HFFc6 (cell line): ENCODE data around the gene ERG28. TPM values are rescaled to one million over a fixed set of nuclear protein-coding genes. Genes with fewer than 3 reads are reported as not detected.
"Not testable (repeated sequence)": the region's sequence is repeated elsewhere in the genome, so short reads cannot be mapped to it uniquely, and the experiment has no call there.

Source experiments
- DNase-seq: peaks from one replicate; pipeline ENCODE4 v3.0.0-alpha.2; 2018
- H3K27ac Mint-ChIP-seq: 2 replicates; pipeline ENCODE4 v1.8.0; 2020; ENCODE audit warnings: mild to moderate bottlenecking, mixed read lengths
- H3K27me3 Mint-ChIP-seq: 2 replicates; pipeline ENCODE4 v1.8.0; 2021; ENCODE audit warnings: mild to moderate bottlenecking, moderate library complexity, mixed read lengths; ENCODE audit not compliant: insufficient read depth
- H3K36me3 Mint-ChIP-seq: 2 replicates; pipeline ENCODE4 v1.8.0; 2021; ENCODE audit warnings: low read depth, mixed read lengths
- H3K4me1 Mint-ChIP-seq: 2 replicates; pipeline ENCODE4 v1.8.0; 2020; ENCODE audit warnings: low read depth, mixed read lengths
- H3K4me3 Mint-ChIP-seq: 2 replicates; pipeline ENCODE4 v1.8.0; 2020; ENCODE audit warnings: mild to moderate bottlenecking, moderate library complexity, mixed read lengths
- H3K9me3 Mint-ChIP-seq: 2 replicates; pipeline ENCODE4 v1.8.0; 2020; ENCODE audit warnings: mild to moderate bottlenecking, mixed read lengths
- total RNA-seq, 6 experiments: library from RNA; stranded (reverse); fragmentation: NEBNext Ultra II Directional; extraction: Animal tissue kit (Norgen Biotek cat#: 25700); gene quantifications; 2 replicates in 1 of 6; 3 replicates in 5 of 6; pipeline ENCODE4 v1.2.3, GENCODE V29; 2021
- TF ChIP-seq, protein P1 (sequence below): fragments of 200-600 bp; sonication (generic); IDR thresholded peaks from 2 replicates; pipeline ENCODE4 v1.5.0; 2021; ENCODE audit warnings: antibody characterized with exemption, mild to moderate bottlenecking

The ERG28 gene
- total RNA-seq, 6 experiments from 2014 or later: 14.1 to 18.2 (median 15.6) TPM

GRCh38 chr14:75702122-75702521, 41.4 kb upstream of the ERG28 start:
- Mint-ChIP-seq H3K36me3 (0 out of 2 replicates have a peak, but pooled peaks cover 6% of the 10 kb centered on the region), H3K4me1 (no peaks in the 10 kb centered on the region), H3K9me3 (no peaks in the 10 kb centered on the region), H3K4me3 (no peak overlapping the region), H3K27ac (no peak overlapping the region), H3K27me3 (no peaks in the 10 kb centered on the region)
- TF ChIP-seq, protein P1, sequence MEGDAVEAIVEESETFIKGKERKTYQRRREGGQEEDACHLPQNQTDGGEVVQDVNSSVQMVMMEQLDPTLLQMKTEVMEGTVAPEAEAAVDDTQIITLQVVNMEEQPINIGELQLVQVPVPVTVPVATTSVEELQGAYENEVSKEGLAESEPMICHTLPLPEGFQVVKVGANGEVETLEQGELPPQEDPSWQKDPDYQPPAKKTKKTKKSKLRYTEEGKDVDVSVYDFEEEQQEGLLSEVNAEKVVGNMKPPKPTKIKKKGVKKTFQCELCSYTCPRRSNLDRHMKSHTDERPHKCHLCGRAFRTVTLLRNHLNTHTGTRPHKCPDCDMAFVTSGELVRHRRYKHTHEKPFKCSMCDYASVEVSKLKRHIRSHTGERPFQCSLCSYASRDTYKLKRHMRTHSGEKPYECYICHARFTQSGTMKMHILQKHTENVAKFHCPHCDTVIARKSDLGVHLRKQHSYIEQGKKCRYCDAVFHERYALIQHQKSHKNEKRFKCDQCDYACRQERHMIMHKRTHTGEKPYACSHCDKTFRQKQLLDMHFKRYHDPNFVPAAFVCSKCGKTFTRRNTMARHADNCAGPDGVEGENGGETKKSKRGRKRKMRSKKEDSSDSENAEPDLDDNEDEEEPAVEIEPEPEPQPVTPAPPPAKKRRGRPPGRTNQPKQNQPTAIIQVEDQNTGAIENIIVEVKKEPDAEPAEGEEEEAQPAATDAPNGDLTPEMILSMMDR: no peak
- DNase-seq: no peak

DNA sequence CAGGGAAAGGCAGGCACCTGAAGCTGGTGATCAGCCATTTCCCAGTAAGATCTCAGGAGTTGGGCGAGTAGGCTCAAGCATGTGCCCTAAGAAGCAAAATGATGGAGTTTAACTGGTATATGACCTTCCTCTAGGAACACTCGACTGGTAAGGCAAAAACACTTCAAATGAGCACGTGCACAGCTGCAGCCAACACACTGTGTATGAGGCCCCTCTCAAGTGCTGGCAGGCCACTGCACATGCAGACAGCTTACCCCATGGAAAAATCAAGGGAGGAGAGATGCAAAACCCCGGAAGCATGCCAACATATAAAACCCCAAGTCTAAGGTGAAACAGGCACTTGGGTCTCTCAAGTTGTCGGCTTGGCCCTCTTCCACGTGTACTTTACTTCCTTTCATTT, 39.6 kb upstream of the ERG28 start:
- DNase-seq: no peak

DNA sequence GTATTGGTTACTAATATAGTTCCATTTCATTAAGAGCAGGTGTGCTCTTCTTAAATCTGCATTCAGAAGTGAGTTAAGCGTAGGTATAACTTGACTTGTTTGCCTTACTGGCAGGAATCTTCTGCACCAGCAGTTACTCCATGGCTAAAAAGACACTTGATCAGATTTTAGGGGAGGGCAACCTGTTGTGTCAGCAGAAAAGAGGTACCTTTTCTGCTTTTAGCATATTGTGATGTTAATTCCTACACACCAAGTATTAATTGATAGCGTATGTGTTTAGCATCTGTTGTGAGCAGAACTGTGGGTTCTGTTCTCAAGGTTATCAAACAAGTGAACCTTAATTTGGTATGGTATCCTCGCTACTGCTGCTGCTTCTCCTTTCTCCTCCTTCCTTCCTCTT, 38.7 kb upstream of the ERG28 start:
- no peaks in the 10 kb centered on the region for H3K4me1 Mint-ChIP-seq
- no peak overlapping the region for H3K4me3 Mint-ChIP-seq
- TF ChIP-seq, protein P1: no peak
- H3K27me3 Mint-ChIP-seq: no peaks in the 10 kb centered on the region
- no peak overlapping the region for H3K27ac Mint-ChIP-seq
- no peaks in the 10 kb centered on the region for H3K9me3 Mint-ChIP-seq
- no peak for DNase-seq
- H3K36me3 Mint-ChIP-seq: peaks cover 17% of the 10 kb centered on the region

More for the DNA sequence above, 39.6 kb upstream of the ERG28 start:
- Mint-ChIP-seq H3K9me3 (no peaks in the 10 kb centered on the region), H3K4me1 (no peaks in the 10 kb centered on the region), H3K36me3 (peaks cover 8% of the 10 kb centered on the region; the same call in 1 of the 2 replicates), H3K27me3 (no peaks in the 10 kb centered on the region), H3K27ac (no peak overlapping the region), H3K4me3 (no peak overlapping the region)
- TF ChIP-seq, protein P1: no peak

DNA sequence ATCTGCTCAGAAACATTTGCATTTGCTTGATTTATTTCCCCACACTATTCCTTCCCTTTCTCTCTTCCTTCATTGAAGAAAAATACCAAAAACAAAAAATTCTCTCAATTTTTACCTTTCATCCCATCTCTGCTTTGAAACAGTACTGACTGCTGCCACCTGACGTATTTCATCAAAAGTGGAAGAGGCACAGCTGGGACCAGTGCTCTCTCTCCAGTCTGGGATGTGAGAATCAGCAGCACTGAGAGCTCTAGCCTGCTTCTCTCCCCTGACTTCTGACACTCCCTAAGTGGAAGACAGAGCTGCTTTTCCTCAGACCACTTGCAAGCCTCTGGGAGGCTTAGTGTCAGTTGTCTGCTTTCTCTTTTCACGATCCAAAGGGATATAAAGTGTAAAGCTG, 37.2 kb upstream of the ERG28 start:
- no peak for DNase-seq
- no peaks in the 10 kb centered on the region for H3K27me3 Mint-ChIP-seq
- H3K27ac Mint-ChIP-seq: no peak overlapping the region
- TF ChIP-seq, protein P1: no peak
- H3K36me3 Mint-ChIP-seq: peaks cover 27% of the 10 kb centered on the region
- H3K9me3 Mint-ChIP-seq: no peaks in the 10 kb centered on the region
- no peak overlapping the region for H3K4me3 Mint-ChIP-seq
- H3K4me1 Mint-ChIP-seq: no peaks in the 10 kb centered on the region

- TF ChIP-seq, protein P1: no peak
- no peaks in the 10 kb centered on the region for H3K27me3 Mint-ChIP-seq
- DNase-seq: no peak
- H3K27ac Mint-ChIP-seq: no peak overlapping the region
- H3K4me1 Mint-ChIP-seq: no peaks in the 10 kb centered on the region
- H3K4me3 Mint-ChIP-seq: no peak overlapping the region
- H3K9me3 Mint-ChIP-seq: no peaks in the 10 kb centered on the region
- peaks cover 27% of the 10 kb centered on the region for H3K36me3 Mint-ChIP-seq
Observed at GRCh38 chr14:75697386-75697785, 36.7 kb upstream of the ERG28 start.

- H3K36me3 Mint-ChIP-seq: peaks cover 29% of the 10 kb centered on the region
- H3K27me3 Mint-ChIP-seq, H3K9me3 Mint-ChIP-seq, DNase-seq, H3K4me3 Mint-ChIP-seq, H3K27ac Mint-ChIP-seq, H3K4me1 Mint-ChIP-seq: not testable (repeated sequence)
Observed at GRCh38 chr14:75695025-75695424, 34.3 kb upstream of the ERG28 start.
